SK-N-SH treated with all-trans-retinoic acid at 6 μM for 48 hours (cell line): Measurements from ENCODE around the gene MRGPRD.

ENCODE experiments used
- CREB5 ChIP-seq: fragments of 250-450 bp; sonication (Bioruptor Pico); IDR thresholded peaks from 2 replicates; pipeline ENCODE4 v1.5.1; 2020; ENCODE audit warnings: low read depth, mild to moderate bottlenecking, moderate library complexity
- CSRNP3 ChIP-seq: fragments of 250-450 bp; sonication (Bioruptor Pico); IDR thresholded peaks from 2 replicates; pipeline ENCODE4 v1.5.1; 2021; ENCODE audit warnings: mild to moderate bottlenecking, moderate library complexity
- GLIS3 ChIP-seq: fragments of 250-450 bp; sonication (Bioruptor Pico); IDR thresholded peaks from 2 replicates; pipeline ENCODE4 v1.5.0; 2020; ENCODE audit warnings: mild to moderate bottlenecking, moderate library complexity
- ISL1 ChIP-seq: fragments of 250-450 bp; sonication (Bioruptor Pico); IDR thresholded peaks from 2 replicates; pipeline ENCODE4 v2.1.2; 2022; ENCODE audit warnings: mild to moderate bottlenecking, moderate library complexity
- OSR1 ChIP-seq: fragments of 250-450 bp; sonication (Bioruptor Pico); IDR thresholded peaks from 2 replicates; pipeline ENCODE4 v1.8.0; 2022; ENCODE audit warnings: moderate library complexity, mild to moderate bottlenecking, inconsistent platforms
- PATZ1 ChIP-seq: fragments of 250-450 bp; sonication (Bioruptor Pico); IDR thresholded peaks from 2 replicates; pipeline ENCODE4 v1.8.0; 2020; ENCODE audit warnings: mild to moderate bottlenecking, moderate library complexity, borderline replicate concordance
- TCF4 ChIP-seq: fragments of 250-450 bp; sonication (Bioruptor Pico); IDR thresholded peaks from 2 replicates; pipeline ENCODE4 v1.8.0; 2021; ENCODE audit warnings: mild to moderate bottlenecking, moderate library complexity, borderline replicate concordance
- TOX ChIP-seq: fragments of 250-450 bp; sonication (Bioruptor Pico); IDR thresholded peaks from 2 replicates; pipeline ENCODE4 v1.8.0; 2021; ENCODE audit warnings: mild to moderate bottlenecking, moderate library complexity, borderline replicate concordance
- TSHZ2 ChIP-seq: fragments of 250-450 bp; sonication (Bioruptor Pico); IDR thresholded peaks from 2 replicates; pipeline ENCODE4 v1.5.0; 2020; ENCODE audit warnings: mild to moderate bottlenecking, moderate library complexity
- ZFP30 ChIP-seq: fragments of 450-650 bp; formaldehyde crosslinking; IDR thresholded peaks from 2 replicates; pipeline ENCODE4 v1.5.0; 2022; ENCODE audit warnings: mild to moderate bottlenecking, moderate library complexity
- ZNF70 ChIP-seq: fragments of 450-650 bp; formaldehyde crosslinking; IDR thresholded peaks from 2 replicates; pipeline ENCODE4 v1.5.0; 2020; ENCODE audit warnings: mild to moderate bottlenecking, moderate library complexity

GRCh38 chr11:69000391-69000790 lies 19.6 kb upstream of the MRGPRD start:
- TF ChIP-seq CREB5 (CRISPR knock-in tag) (no peak), TCF4 (CRISPR knock-in tag) (no peak), TOX (no peak), CSRNP3 (CRISPR knock-in tag) (no peak), OSR1 (CRISPR knock-in tag) (no peak), TSHZ2 (CRISPR knock-in tag) (no peak), PATZ1 (CRISPR knock-in tag) (no peak), ZNF70 (CRISPR knock-in tag) (no peak), GLIS3 (CRISPR knock-in tag) (no peak), ISL1 (CRISPR knock-in tag) (no peak), ZFP30 (no peak)
